Iris pigment epithelial cell (primary cell): ENCODE results near the gene SCN8A.
"Not testable (repeated sequence)": the region's sequence is repeated elsewhere in the genome, so short reads cannot be mapped to it uniquely, and the experiment has no call there.

Experiments
- DNase-seq: peaks from one replicate; pipeline ENCODE4 v3.0.0-alpha.2; 2011; ENCODE audit warnings: low read depth

SCN8A gene

GRCh38 chr12:51591016-51591901 lies at the start of gene SCN8A:
Gene SCN8A (plus strand): TSS chr12:51591233. CDS start chr12:51662818, 71,585 bp downstream.
- DNase-seq = peak; percentile 19

- no peak for DNase-seq
Measured at GRCh38 chr12:51546097-51546496, 44.9 kb upstream of the SCN8A start.

GRCh38 chr12:51547606-51548005 lies 43.4 kb upstream of the SCN8A start:
- DNase-seq = no peak

GRCh38 chr12:51548241-51548640 lies 42.8 kb upstream of the SCN8A start:
- DNase-seq = no peak

GRCh38 chr12:51549637-51550036 lies 41.4 kb upstream of the SCN8A start:
- peak; percentile 5 for DNase-seq

GRCh38 chr12:51568271-51569032 lies 22.6 kb upstream of the SCN8A start:
- not testable (repeated sequence) for DNase-seq

GRCh38 chr12:51579321-51579850 lies 11.6 kb upstream of the SCN8A start:
- no peak for DNase-seq

GRCh38 chr12:51589060-51589459 lies 2.0 kb upstream of the SCN8A start:
- no peak for DNase-seq

GRCh38 chr12:51589557-51590176 lies 1.4 kb upstream of the SCN8A start:
- DNase-seq = no peak

GRCh38 chr12:51590347-51591015 lies 552 bp upstream of the SCN8A start:
- peak; percentile 49 for DNase-seq

- peak; percentile 32 for DNase-seq
Measured at GRCh38 chr12:51592034-51592705, 1.1 kb downstream of the SCN8A start.

- no peak for DNase-seq
Measured at GRCh38 chr12:51593021-51593420, 2.0 kb downstream of the SCN8A start.

GRCh38 chr12:51593539-51593938 lies 2.5 kb downstream of the SCN8A start:
- peak; percentile 74 for DNase-seq

GRCh38 chr12:51598156-51598555 lies 7.1 kb downstream of the SCN8A start:
- no peak for DNase-seq

GRCh38 chr12:51600721-51601120 lies 9.7 kb downstream of the SCN8A start:
- DNase-seq = no peak

GRCh38 chr12:51601241-51601640 lies 10.2 kb downstream of the SCN8A start:
- no peak for DNase-seq

- not testable (repeated sequence) for DNase-seq
Measured at GRCh38 chr12:51605896-51606295, 14.9 kb downstream of the SCN8A start.

GRCh38 chr12:51607197-51607596 lies 16.2 kb downstream of the SCN8A start:
- DNase-seq = not testable (repeated sequence)

- DNase-seq = peak; percentile 62
Measured at GRCh38 chr12:51620448-51620847, 29.4 kb downstream of the SCN8A start.

GRCh38 chr12:51621156-51621922 lies 30.3 kb downstream of the SCN8A start:
- peak; percentile 59 for DNase-seq
